ENCODE measurements around the gene TMBIM6.
"Not testable (repeated sequence)": the region's sequence is repeated elsewhere in the genome, so short reads cannot be mapped to it uniquely, and the experiment has no call there.

Gene TMBIM6

GRCh38 chr12:49777800-49778748 lies 36.7 kb downstream of the TMBIM6 start:
- no peak for DNase-seq

GRCh38 chr12:49779581-49779980 lies 38.2 kb downstream of the TMBIM6 start:
- DNase-seq, result no peak

- DNase-seq, result not testable (repeated sequence)
Observed at GRCh38 chr12:49780914-49781313, 39.6 kb downstream of the TMBIM6 start.

- DNase-seq, result peak; percentile 14
Observed at GRCh38 chr12:49783917-49784676, 42.7 kb downstream of the TMBIM6 start.

GRCh38 chr12:49784756-49785409 lies 43.5 kb downstream of the TMBIM6 start:
- no peak for DNase-seq

- no peak for DNase-seq
Observed at GRCh38 chr12:49787672-49788071, 46.3 kb downstream of the TMBIM6 start.

GRCh38 chr12:49789992-49790391 lies 48.6 kb downstream of the TMBIM6 start:
- no peak for DNase-seq

- DNase-seq, result no peak
Observed at GRCh38 chr12:49790741-49791555, 49.6 kb downstream of the TMBIM6 start.

GRCh38 chr12:49791700-49792099 lies 50.3 kb downstream of the TMBIM6 start:
- DNase-seq, result no peak

GRCh38 chr12:49792181-49792970 lies 51.0 kb downstream of the TMBIM6 start:
- no peak for DNase-seq

GRCh38 chr12:49792976-49793580 lies 51.7 kb downstream of the TMBIM6 start:
- no peak for DNase-seq

- no peak for DNase-seq
Observed at GRCh38 chr12:49793620-49794019, 52.3 kb downstream of the TMBIM6 start.

- no peak for DNase-seq
Observed at GRCh38 chr12:49794021-49794420, 52.7 kb downstream of the TMBIM6 start.

GRCh38 chr12:49794811-49795653 lies 53.7 kb downstream of the TMBIM6 start:
- DNase-seq, result no peak

GRCh38 chr12:49795654-49796105 lies 54.3 kb downstream of the TMBIM6 start:
- no peak for DNase-seq

GRCh38 chr12:49796155-49796554 lies 54.8 kb downstream of the TMBIM6 start:
- no peak for DNase-seq

- no peak for DNase-seq
Observed at GRCh38 chr12:49796606-49797448, 55.5 kb downstream of the TMBIM6 start.

GRCh38 chr12:49797449-49797776 lies 56.1 kb downstream of the TMBIM6 start:
- no peak for DNase-seq

GRCh38 chr12:49798248-49798647 lies 56.9 kb downstream of the TMBIM6 start:
- no peak for DNase-seq

Measured in NCI-H2227 treated with DMSO at 0.1 percent for 48 hours (cell line).